Measurements from ENCODE around the gene STARD13.
"Not testable (repeated sequence)": the region's sequence is repeated elsewhere in the genome, so short reads cannot be mapped to it uniquely, and the experiment has no call there.

DNA sequence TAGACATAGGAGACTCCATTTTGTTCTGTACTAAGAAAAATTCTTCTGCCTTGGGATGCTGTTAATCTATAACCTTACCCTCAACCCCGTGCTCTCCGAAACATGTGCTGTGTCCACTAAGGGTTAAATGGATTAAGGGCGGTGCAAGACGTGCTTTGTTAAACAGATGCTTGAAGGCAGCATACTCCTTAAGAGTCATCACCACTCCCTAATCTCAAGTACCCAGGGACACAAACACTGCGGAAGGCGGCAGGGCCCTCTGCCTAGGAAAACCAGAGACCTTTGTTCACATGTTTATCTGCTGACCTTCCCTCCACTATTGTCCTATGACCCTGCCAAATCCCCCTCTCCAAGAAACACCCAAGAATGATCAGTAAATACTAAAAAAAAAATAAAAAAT lies 43.2 kb downstream of the STARD13 start:
- TF ChIP-seq POLR2A (IDR thresholded peaks at IDR 0.05) = not testable (repeated sequence)
- TF ChIP-seq, protein P1, sequence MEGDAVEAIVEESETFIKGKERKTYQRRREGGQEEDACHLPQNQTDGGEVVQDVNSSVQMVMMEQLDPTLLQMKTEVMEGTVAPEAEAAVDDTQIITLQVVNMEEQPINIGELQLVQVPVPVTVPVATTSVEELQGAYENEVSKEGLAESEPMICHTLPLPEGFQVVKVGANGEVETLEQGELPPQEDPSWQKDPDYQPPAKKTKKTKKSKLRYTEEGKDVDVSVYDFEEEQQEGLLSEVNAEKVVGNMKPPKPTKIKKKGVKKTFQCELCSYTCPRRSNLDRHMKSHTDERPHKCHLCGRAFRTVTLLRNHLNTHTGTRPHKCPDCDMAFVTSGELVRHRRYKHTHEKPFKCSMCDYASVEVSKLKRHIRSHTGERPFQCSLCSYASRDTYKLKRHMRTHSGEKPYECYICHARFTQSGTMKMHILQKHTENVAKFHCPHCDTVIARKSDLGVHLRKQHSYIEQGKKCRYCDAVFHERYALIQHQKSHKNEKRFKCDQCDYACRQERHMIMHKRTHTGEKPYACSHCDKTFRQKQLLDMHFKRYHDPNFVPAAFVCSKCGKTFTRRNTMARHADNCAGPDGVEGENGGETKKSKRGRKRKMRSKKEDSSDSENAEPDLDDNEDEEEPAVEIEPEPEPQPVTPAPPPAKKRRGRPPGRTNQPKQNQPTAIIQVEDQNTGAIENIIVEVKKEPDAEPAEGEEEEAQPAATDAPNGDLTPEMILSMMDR (IDR thresholded peaks at IDR 0.05) = not testable (repeated sequence)
